Activated CD4-positive, CD25-positive, alpha-beta regulatory T cell (primary cell): Measurements from ENCODE around the gene COX18.

Source experiments
- DNase-seq, 4 experiments: peaks; one replicate each; lab custom pipeline; 2025; lab: John Stamatoyannopoulos, UW

Gene COX18

GRCh38 chr4:73053076-73053475 is 16.4 kb downstream of the COX18 start:
- DNase-seq, result no peak

- DNase-seq, result no peak
Observed at GRCh38 chr4:73051625-73052024, 17.9 kb downstream of the COX18 start.

DNA sequence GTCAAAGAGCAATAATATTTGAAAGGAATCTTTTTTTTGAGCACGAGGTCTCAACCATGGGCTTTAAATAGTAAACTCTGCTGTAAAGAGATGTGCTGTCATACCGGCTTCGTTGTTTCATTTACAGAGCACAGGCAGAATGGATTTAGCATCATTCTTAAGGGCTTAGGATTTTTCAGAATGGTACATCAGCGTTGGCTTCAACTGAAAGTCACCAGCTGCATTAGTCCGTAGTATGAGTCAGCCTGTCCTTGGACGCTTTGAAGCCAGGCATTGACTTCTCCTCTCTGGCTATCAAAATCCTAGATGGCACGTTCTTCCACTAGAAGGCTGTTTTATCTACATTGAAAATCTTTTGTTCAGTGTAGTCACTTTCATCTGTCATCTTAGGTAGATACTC is 23.6 kb downstream of the COX18 start:
- no peak for DNase-seq

- DNase-seq, result no peak
Observed at GRCh38 chr4:73037057-73037456, 32.5 kb downstream of the COX18 start.

DNA sequence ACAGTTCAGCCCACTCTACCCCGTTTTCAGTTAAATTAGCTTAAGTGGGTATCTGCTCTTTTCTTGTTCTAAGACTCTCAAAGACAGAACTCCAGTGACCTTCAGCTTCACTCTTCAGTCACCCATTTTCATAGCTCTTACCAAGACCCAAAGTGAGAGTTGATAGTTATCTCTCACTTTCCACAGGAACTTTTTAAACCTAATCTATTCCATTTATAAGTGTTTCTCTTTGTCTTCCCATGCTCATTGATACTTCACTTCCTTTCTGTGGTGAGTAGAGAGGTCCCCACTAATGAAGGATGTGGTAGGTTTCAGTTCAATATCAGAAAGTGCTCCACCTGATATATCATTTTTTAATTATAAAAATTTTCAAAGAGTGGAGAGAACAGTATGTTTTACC is 33.4 kb downstream of the COX18 start:
- DNase-seq, result no peak

- no peak for DNase-seq
Observed at GRCh38 chr4:73034896-73035295, 34.6 kb downstream of the COX18 start.

DNA sequence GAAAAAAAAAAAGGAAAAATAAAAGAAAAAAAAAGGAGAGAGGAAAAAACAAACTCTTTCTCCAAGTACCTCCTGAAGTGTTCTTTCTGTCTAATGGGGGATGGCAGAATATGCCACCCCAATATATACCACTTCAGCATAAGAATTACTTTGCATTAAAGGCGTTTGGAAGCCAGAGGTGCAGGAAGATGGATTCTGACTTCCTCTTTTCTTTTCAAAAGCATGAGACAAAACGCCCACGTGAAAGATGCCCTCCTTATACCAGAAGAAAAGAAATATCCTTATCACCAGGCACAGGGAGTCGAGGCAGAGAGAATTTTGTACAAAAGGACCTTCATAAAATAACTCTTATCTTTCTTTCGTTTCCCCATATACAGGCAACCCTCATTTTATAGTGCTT is 40.9 kb downstream of the COX18 start:
- DNase-seq, result no peak

- DNase-seq, result no peak
Observed at GRCh38 chr4:73021634-73022033, 47.9 kb downstream of the COX18 start.

GRCh38 chr4:73019462-73020047 is 50.0 kb downstream of the COX18 start:
- DNase-seq, result no peak

- no peak for DNase-seq
Observed at GRCh38 chr4:73018595-73018994, 50.9 kb downstream of the COX18 start.

DNA sequence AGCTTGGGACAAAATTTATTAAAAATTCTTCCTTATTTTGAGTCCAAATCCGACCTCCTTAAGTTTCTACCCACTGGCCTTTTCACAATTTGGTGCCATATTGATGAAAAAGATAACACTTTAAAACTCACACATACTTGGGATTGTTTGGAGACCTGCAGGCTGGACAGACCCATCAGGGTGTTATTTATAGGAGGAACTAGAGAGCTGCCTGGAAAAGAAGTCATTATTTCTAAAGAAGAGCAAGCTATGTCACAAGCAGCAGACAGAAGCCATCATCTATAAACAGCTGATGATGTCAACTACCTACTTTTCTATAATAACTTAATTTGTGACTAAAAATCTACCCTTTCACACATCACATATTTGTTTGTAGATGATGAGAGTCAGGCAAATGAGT is 56.2 kb downstream of the COX18 start:
- no peak for DNase-seq

DNA sequence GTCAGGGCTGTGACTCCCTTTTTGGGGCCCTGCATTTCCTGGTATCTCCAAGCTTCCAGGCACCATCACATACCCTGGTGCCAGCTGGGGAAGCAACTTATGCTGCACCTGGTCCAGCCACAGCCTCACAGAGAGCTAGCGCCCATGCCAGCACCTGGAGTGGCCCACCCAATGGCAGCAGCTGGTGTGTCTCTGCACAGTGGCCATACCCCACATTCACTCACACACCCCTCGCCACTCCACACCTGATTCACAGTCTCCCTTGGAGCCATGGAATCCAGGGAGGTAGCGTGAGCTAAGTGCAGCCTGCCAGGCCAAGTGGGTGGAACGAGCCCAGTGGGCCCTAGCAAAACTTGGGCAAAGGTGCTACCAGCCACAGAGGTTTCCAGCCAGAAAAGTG is 56.8 kb downstream of the COX18 start:
- no peak for DNase-seq

DNA sequence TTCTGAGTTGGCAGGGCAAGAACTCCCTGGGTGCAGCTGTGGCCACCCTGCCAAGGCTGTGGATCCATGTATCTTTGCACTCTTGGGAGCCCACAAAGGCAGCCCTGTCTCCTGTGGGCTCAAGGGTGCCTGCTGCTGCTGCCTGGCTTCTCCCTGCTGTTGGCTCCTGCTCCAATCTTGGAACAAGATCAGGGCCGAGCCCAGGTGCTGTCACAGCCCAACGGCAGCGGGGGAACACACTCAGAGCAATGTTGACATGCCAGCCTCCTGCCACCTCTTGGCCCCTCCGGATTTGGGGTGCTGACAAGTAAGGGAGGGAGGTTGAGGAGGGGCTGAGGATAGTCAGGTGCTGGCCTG is 57.9 kb downstream of the COX18 start:
- DNase-seq, result no peak

GRCh38 chr4:73010789-73011628 is 58.5 kb downstream of the COX18 start:
- no peak for DNase-seq

- no peak for DNase-seq
Observed at GRCh38 chr4:73007526-73008100, 61.9 kb downstream of the COX18 start.

- no peak for DNase-seq
Observed at GRCh38 chr4:73006286-73006990, 63.1 kb downstream of the COX18 start.

GRCh38 chr4:73005514-73005913 is 64.0 kb downstream of the COX18 start:
- no peak for DNase-seq
